OCI-LY3 (cell line): Measurements from ENCODE around the gene ZNF366.

Source experiments
- H2AFZ ChIP-seq: fragments of 200-600, 300-600 bp; shearing (Covaris generic); 2 replicates; pipeline ENCODE4 v1.6.0; 2014; ENCODE audit warnings: antibody characterized with exemption, low read depth, low read length
- H3K27ac ChIP-seq: fragments of 200-600, 300-600 bp; sonication (generic); 2 replicates; pipeline ENCODE4 v1.5.1; 2014; ENCODE audit warnings: mild to moderate bottlenecking, low read length, moderate library complexity, mixed read lengths
- H3K27me3 ChIP-seq: fragments of 200-600, 300-600 bp; sonication (generic); 2 replicates; pipeline ENCODE4 v1.6.1; 2014; ENCODE audit warnings: low read depth, low read length, mixed read lengths
- H3K36me3 ChIP-seq: fragments of 200-600, 300-600 bp; sonication (generic); replicated peaks from 2 replicates; pipeline ENCODE3; 2014; ENCODE audit warnings: low read depth, low read length, mixed read lengths
- H3K4me1 ChIP-seq: fragments of 300-600, 200-600 bp; sonication (generic); 2 replicates; pipeline ENCODE4 v1.6.1; 2014; ENCODE audit warnings: low read length, mixed read lengths
- H3K4me2 ChIP-seq: fragments of 200-600, 300-600 bp; sonication (generic); 2 replicates; pipeline ENCODE4 v1.6.1; 2014; ENCODE audit warnings: low read length, mixed read lengths
- H3K4me3 ChIP-seq: fragments of 300-600, 200-600 bp; sonication (generic); 2 replicates; pipeline ENCODE4 v1.5.1; 2014; ENCODE audit warnings: antibody characterized with exemption, mild to moderate bottlenecking, low read length, moderate library complexity
- H3K79me2 ChIP-seq: fragments of 300-600, 200-600 bp; shearing (Covaris generic); 2 replicates; pipeline ENCODE4 v1.6.1; 2014; ENCODE audit warnings: mild to moderate bottlenecking, low read length, mixed read lengths
- H3K9ac ChIP-seq: fragments of 300-600, 200-600 bp; shearing (Covaris generic); 2 replicates; pipeline ENCODE4 v1.6.0; 2014; ENCODE audit warnings: mild to moderate bottlenecking, low read length, moderate library complexity
- H3K9me3 ChIP-seq: fragments of 200-600, 300-600 bp; shearing (Covaris generic); 2 replicates; pipeline ENCODE4 v1.6.1; 2014; ENCODE audit warnings: low read length, mixed read lengths; ENCODE audit not compliant: insufficient read depth
- H4K20me1 ChIP-seq: fragments of 200-600, 300-600 bp; sonication (generic); 2 replicates; pipeline ENCODE4 v1.6.1; 2016; ENCODE audit warnings: low read length, mixed read lengths; ENCODE audit not compliant: insufficient read depth
- CTCF ChIP-seq: fragments of 200-600, 300-600 bp; sonication (generic); IDR thresholded peaks from 2 replicates; pipeline ENCODE4 v1.5.1; 2014; ENCODE audit warnings: antibody characterized with exemption, low read length, low read depth
- EZH2phosphoT487 ChIP-seq: fragments of 200-600 bp; shearing (Covaris generic); IDR thresholded peaks from 2 replicates; pipeline ENCODE4 v1.6.1; 2018; ENCODE audit warnings: antibody characterized with exemption, mixed run types, low read depth

The ZNF366 gene

DNA sequence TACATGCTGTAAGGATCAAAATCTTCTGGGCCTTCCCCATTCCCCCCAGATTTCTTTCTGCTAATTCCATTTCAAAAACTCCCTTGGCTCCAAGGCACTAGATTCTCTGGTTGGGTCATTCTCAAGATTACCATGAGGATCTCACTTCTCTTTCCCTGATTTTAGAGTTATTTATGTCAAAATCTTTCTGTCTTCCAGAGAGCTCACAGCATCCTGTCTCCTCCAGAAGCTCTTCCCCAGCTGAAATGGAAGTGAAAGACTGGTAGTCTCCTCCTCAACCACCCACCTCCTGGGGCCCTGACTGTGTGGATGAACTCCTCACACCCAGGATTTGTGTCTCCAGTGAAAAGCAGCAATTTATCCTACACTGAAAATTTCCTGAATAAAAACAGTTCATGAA is 11.9 kb upstream of the ZNF366 start:
- TF ChIP-seq EZH2phosphoT487 (no peak), CTCF (no peak)
- Histone ChIP-seq H3K4me2 (no peak overlapping the region), H2AFZ (no peak overlapping the region), H4K20me1 (no peaks in the 10 kb centered on the region), H3K27me3 (no peaks in the 10 kb centered on the region), H3K4me1 (no peaks in the 10 kb centered on the region), H3K36me3 (no peaks in the 10 kb centered on the region), H3K27ac (no peak overlapping the region), H3K79me2 (no peaks in the 10 kb centered on the region), H3K4me3 (no peak overlapping the region), H3K9ac (no peak overlapping the region), H3K9me3 (no peaks in the 10 kb centered on the region)

DNA sequence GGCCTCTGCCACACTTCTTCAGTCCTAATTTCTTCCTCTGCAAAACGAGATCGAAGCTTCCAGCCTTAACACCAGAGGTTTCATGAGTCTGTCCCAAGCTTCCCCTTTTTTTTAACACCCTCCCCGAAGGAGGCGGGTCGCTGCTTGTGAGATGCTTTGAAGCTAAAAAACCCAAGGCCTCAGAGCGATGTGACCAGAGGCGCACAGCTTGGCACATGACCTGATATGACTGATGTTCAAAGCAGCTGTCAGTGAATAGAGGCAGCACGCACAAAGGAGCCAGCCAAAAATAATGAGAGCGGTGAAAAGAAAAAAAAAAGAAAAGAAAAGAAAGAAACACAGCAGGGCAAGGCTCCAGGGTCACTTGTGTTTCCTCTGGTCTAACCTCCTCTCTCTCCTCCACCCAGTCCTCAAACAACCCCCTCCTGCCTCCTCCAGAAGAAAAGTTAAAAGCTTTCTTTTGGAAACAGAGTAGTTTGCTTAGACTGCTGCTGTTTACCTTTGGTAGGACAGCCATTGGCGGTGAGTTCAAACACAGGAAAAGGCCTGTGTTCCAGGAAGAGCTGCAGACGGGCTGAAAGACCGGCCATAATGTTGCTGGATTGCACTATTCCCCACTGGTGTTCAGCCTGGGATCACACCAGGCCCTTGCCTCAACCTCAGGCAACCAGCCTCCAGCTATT is 10.9 kb upstream of the ZNF366 start:
- Histone ChIP-seq H3K9me3 (no peaks in the 10 kb centered on the region), H3K9ac (no peak overlapping the region), H3K27me3 (peaks cover 5% of the 10 kb centered on the region; the same call in 1 of the 2 replicates), H2AFZ (no peak overlapping the region), H4K20me1 (no peaks in the 10 kb centered on the region), H3K79me2 (no peaks in the 10 kb centered on the region), H3K4me1 (no peaks in the 10 kb centered on the region), H3K27ac (no peak overlapping the region), H3K4me3 (no peak overlapping the region), H3K4me2 (no peak overlapping the region), H3K36me3 (no peaks in the 10 kb centered on the region)
- TF ChIP-seq CTCF (no peak), EZH2phosphoT487 (no peak)

GRCh38 chr5:72516916-72517315 is 9.7 kb upstream of the ZNF366 start:
- Histone ChIP-seq H2AFZ (no peak overlapping the region), H3K4me3 (no peak overlapping the region), H3K27ac (no peak overlapping the region), H3K27me3 (peaks cover 7% of the 10 kb centered on the region; the same call in 1 of the 2 replicates), H3K4me1 (no peaks in the 10 kb centered on the region), H3K4me2 (no peak overlapping the region), H3K9ac (no peak overlapping the region), H4K20me1 (no peaks in the 10 kb centered on the region), H3K9me3 (no peaks in the 10 kb centered on the region), H3K36me3 (no peaks in the 10 kb centered on the region), H3K79me2 (no peaks in the 10 kb centered on the region)
- TF ChIP-seq CTCF (no peak), EZH2phosphoT487 (no peak)

DNA sequence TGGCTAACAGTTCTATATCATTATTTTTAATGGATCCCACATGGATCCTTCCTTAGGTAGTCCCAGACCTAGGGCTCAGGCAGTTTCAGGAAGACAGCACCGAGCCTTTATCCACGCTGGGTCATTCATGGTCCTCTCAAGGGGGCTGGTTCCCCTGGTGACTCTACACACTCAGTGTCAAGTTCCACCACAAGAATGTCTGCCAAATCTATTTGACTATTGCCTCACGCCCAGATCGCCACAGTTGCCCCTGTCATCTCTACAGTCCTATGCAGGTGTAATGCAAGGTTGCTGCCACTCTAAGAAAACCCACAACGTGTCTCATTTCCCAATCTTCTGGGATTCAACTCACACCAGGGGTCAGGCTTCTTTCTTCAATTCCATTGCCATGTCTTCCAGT is 8.0 kb upstream of the ZNF366 start:
- Histone ChIP-seq H2AFZ (no peak overlapping the region), H3K27ac (no peak overlapping the region), H3K4me3 (no peak overlapping the region), H3K36me3 (no peaks in the 10 kb centered on the region), H3K4me1 (peaks cover 6% of the 10 kb centered on the region; the same call in 1 of the 2 replicates), H3K27me3 (peaks cover 9% of the 10 kb centered on the region; the same call in 1 of the 2 replicates), H3K79me2 (no peaks in the 10 kb centered on the region), H3K9ac (no peak overlapping the region), H3K4me2 (no peak overlapping the region), H4K20me1 (no peaks in the 10 kb centered on the region), H3K9me3 (no peaks in the 10 kb centered on the region)
- TF ChIP-seq EZH2phosphoT487, result no peak
- no peak for TF ChIP-seq CTCF
